Upper lobe of right lung (tissue), 1 donor: ENCODE data around the gene USP50. TPM values are rescaled to one million over a fixed set of nuclear protein-coding genes. Genes with fewer than 3 reads are reported as not detected.

ENCODE experiments used
- ATAC-seq: fragments of 200-7000 bp; cut with Tn5 transposase; one replicate; pipeline ENCODE4 v1.9.1; 2020; ENCODE audit warnings: mild to moderate bottlenecking, moderate library complexity
- DNase-seq: peaks from one replicate; pipeline ENCODE4 v3.0.0-alpha.2; 2020
- H3K27ac ChIP-seq: fragments of 200-600 bp; one replicate; pipeline ENCODE4 v1.8.0; 2022
- H3K27me3 ChIP-seq: fragments of 200-600 bp; one replicate; pipeline ENCODE4 v1.8.0; 2022; ENCODE audit warnings: mild to moderate bottlenecking
- H3K36me3 ChIP-seq: fragments of 200-600 bp; one replicate; pipeline ENCODE4 v1.8.0; 2022
- H3K4me1 ChIP-seq: fragments of 200-600 bp; one replicate; pipeline ENCODE4 v1.8.0; 2022
- H3K4me3 ChIP-seq: fragments of 200-600 bp; one replicate; pipeline ENCODE4 v1.8.0; 2022; ENCODE audit warnings: mild to moderate bottlenecking
- H3K9me3 ChIP-seq: fragments of 200-600 bp; one replicate; pipeline ENCODE4 v1.8.0; 2022
- CTCF ChIP-seq: fragments of 200-600 bp; IDR thresholded peaks from one replicate; pipeline ENCODE4 v1.8.0; 2022; ENCODE audit warnings: antibody characterized with exemption
- intact Hi-C: fragments of 100-400 bp; cut with DNase I; formaldehyde crosslinking; loops from one replicate; pipeline ENCODE4 v1.11.0; 2022
- total RNA-seq: library from RNA; stranded (reverse); fragmentation: NEBNext Ultra II Directional; extraction: Animal tissue kit (Norgen Biotek cat#: 25700); gene quantifications from one replicate; pipeline ENCODE4 v1.2.1, GENCODE V29; 2021
- donor health status: DM: no; HTN: yes; CAD: no; lungs with severe emphysema.

USP50 gene
- total RNA-seq, 1 donor from 2014 or later, result not detected

- no peak for DNase-seq
- intact Hi-C loops, result no loop called here
- Histone ChIP-seq H3K4me1 (no peaks in the 10 kb centered on the region), H3K9me3 (no peaks in the 10 kb centered on the region), H3K4me3 (no peak overlapping the region), H3K27ac (no peak overlapping the region), H3K27me3 (no peaks in the 10 kb centered on the region), H3K36me3 (peaks cover 84% of the 10 kb centered on the region)
- TF ChIP-seq CTCF, result no peak
- no peak for ATAC-seq
Measured at GRCh38 chr15:50563756-50564155, 17.3 kb upstream of the USP50 start.

GRCh38 chr15:50562735-50563640, 16.5 kb upstream of the USP50 start:
- no peaks in the 10 kb centered on the region for H3K27me3 ChIP-seq
- TF ChIP-seq CTCF, result no peak
- no peaks in the 10 kb centered on the region for H3K4me1 ChIP-seq
- H3K27ac ChIP-seq, result no peak overlapping the region
- peaks cover 81% of the 10 kb centered on the region for H3K36me3 ChIP-seq
- no peak overlapping the region for H3K4me3 ChIP-seq
- intact Hi-C loops, result no loop called here
- ATAC-seq (no peak), DNase-seq (no peak)
- H3K9me3 ChIP-seq, result no peaks in the 10 kb centered on the region

- Histone ChIP-seq H3K9me3 (no peaks in the 10 kb centered on the region), H3K27ac (no peak overlapping the region), H3K36me3 (peaks cover 45% of the 10 kb centered on the region), H3K4me1 (no peaks in the 10 kb centered on the region), H3K27me3 (no peaks in the 10 kb centered on the region), H3K4me3 (no peak overlapping the region)
- no peak for ATAC-seq
- DNase-seq, result no peak
- TF ChIP-seq CTCF, result no peak
- intact Hi-C loops, result no loop called here
Measured at GRCh38 chr15:50558012-50558411, 11.5 kb upstream of the USP50 start.

- Histone ChIP-seq H3K27ac (no peak overlapping the region), H3K36me3 (peaks cover 34% of the 10 kb centered on the region), H3K4me3 (no peak overlapping the region), H3K27me3 (no peaks in the 10 kb centered on the region), H3K4me1 (no peaks in the 10 kb centered on the region), H3K9me3 (no peaks in the 10 kb centered on the region)
- ATAC-seq (no peak), DNase-seq (no peak)
- no peak for TF ChIP-seq CTCF
- intact Hi-C loops, result no loop called here
Measured at GRCh38 chr15:50556642-50557371, 10.3 kb upstream of the USP50 start.

DNA sequence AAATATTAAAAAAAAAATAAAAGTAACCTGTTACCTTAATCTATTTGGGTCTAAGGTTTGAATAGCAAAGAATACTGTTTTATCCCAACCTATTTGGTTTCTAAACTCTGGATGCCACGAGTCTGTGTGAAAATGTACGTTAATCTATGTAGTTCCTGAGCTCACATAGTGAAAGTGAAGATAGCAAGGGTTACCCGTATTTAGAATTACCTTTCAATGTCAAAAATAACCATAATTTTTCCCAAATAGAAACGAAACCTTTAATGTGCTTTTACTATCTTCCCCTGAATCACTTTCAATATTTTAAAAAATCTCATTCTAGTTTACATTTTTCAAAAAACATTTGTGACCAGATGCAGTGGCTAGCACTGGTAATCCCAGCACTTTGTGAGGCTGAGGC, 5.8 kb upstream of the USP50 start:
- intact Hi-C loops, result no loop called here
- Histone ChIP-seq H3K9me3 (no peaks in the 10 kb centered on the region), H3K4me1 (no peaks in the 10 kb centered on the region), H3K36me3 (peaks cover 9% of the 10 kb centered on the region), H3K27ac (no peak overlapping the region), H3K4me3 (no peak overlapping the region), H3K27me3 (no peaks in the 10 kb centered on the region)
- ATAC-seq (no peak), DNase-seq (no peak)
- no peak for TF ChIP-seq CTCF
